Loucy (cell line): ENCODE data around the gene SOCS6.

Experiments
- H2AFZ ChIP-seq: fragments of 200-600 bp; sonication (generic); 2 replicates; pipeline ENCODE4 v1.6.0; 2016; ENCODE audit warnings: antibody characterized with exemption, mild to moderate bottlenecking, low read length, moderate library complexity
- H3F3A ChIP-seq: fragments of 200-600 bp; 2 replicates; pipeline ENCODE4 v1.6.0; 2016; ENCODE audit warnings: antibody characterized with exemption, low read depth, mild to moderate bottlenecking
- H3K27me3 ChIP-seq: fragments of 200-600 bp; sonication (generic); 2 replicates; pipeline ENCODE4 v1.6.1; 2014; ENCODE audit warnings: low read length, mild to moderate bottlenecking; ENCODE audit not compliant: insufficient read depth, poor library complexity, severe bottlenecking
- H3K36me3 ChIP-seq: fragments of 200-600 bp; sonication (generic); 2 replicates; pipeline ENCODE4 v1.6.1; 2016; ENCODE audit warnings: low read length; ENCODE audit not compliant: insufficient read depth
- H3K4me1 ChIP-seq: fragments of 200-600 bp; sonication (generic); 2 replicates; pipeline ENCODE4 v1.5.1; 2014; ENCODE audit warnings: low read length, mild to moderate bottlenecking; ENCODE audit not compliant: insufficient read depth, poor library complexity, severe bottlenecking
- H3K4me2 ChIP-seq: fragments of 200-600 bp; sonication (generic); 2 replicates; pipeline ENCODE4 v1.6.0; 2014; ENCODE audit warnings: antibody characterized with exemption, low read length, low read depth, mild to moderate bottlenecking; ENCODE audit not compliant: poor library complexity, severe bottlenecking
- H3K4me3 ChIP-seq: fragments of 200-600 bp; sonication (generic); 2 replicates; pipeline ENCODE4 v1.5.1; 2014; ENCODE audit warnings: low read length, mild to moderate bottlenecking, mixed read lengths; ENCODE audit not compliant: poor library complexity, severe bottlenecking
- H3K79me2 ChIP-seq: fragments of 200-600 bp; sonication (generic); 2 replicates; pipeline ENCODE4 v1.6.1; 2014; ENCODE audit warnings: low read length; ENCODE audit not compliant: insufficient read depth
- H3K9ac ChIP-seq: fragments of 200-600 bp; sonication (generic); 2 replicates; pipeline ENCODE4 v1.6.0; 2014; ENCODE audit warnings: mild to moderate bottlenecking, low read depth, low read length, moderate library complexity; ENCODE audit not compliant: poor library complexity, severe bottlenecking
- H3K9me2 ChIP-seq: fragments of 200-600 bp; sonication (generic); replicated peaks from 2 replicates; pipeline ENCODE4 v1.6.1; 2016; ENCODE audit warnings: low read depth, low read length, mixed read lengths
- H3K9me3 ChIP-seq: fragments of 200-600 bp; sonication (generic); 2 replicates; pipeline ENCODE4 v1.6.1; 2014; ENCODE audit warnings: mild to moderate bottlenecking, antibody characterized with exemption, low read length, low read depth; ENCODE audit not compliant: insufficient read depth
- H4K20me1 ChIP-seq: fragments of 200-600 bp; sonication (generic); 2 replicates; pipeline ENCODE4 v1.6.0; 2014; ENCODE audit warnings: antibody characterized with exemption, low read length, mild to moderate bottlenecking; ENCODE audit not compliant: insufficient read depth, poor library complexity, severe bottlenecking
- EZH2phosphoT487 ChIP-seq: fragments of 200-600 bp; IDR thresholded peaks from 2 replicates; pipeline ENCODE4 v1.6.1; 2018; ENCODE audit warnings: antibody characterized with exemption, mild to moderate bottlenecking, moderate library complexity, borderline replicate concordance
- TF ChIP-seq, protein P1 (sequence below): fragments of 200-600 bp; sonication (generic); conservative IDR thresholded peaks from 2 replicates; pipeline ENCODE4 v1.5.1; 2014; ENCODE audit warnings: mild to moderate bottlenecking, antibody characterized with exemption, low read length

Gene SOCS6, protein sequence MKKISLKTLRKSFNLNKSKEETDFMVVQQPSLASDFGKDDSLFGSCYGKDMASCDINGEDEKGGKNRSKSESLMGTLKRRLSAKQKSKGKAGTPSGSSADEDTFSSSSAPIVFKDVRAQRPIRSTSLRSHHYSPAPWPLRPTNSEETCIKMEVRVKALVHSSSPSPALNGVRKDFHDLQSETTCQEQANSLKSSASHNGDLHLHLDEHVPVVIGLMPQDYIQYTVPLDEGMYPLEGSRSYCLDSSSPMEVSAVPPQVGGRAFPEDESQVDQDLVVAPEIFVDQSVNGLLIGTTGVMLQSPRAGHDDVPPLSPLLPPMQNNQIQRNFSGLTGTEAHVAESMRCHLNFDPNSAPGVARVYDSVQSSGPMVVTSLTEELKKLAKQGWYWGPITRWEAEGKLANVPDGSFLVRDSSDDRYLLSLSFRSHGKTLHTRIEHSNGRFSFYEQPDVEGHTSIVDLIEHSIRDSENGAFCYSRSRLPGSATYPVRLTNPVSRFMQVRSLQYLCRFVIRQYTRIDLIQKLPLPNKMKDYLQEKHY

DNA sequence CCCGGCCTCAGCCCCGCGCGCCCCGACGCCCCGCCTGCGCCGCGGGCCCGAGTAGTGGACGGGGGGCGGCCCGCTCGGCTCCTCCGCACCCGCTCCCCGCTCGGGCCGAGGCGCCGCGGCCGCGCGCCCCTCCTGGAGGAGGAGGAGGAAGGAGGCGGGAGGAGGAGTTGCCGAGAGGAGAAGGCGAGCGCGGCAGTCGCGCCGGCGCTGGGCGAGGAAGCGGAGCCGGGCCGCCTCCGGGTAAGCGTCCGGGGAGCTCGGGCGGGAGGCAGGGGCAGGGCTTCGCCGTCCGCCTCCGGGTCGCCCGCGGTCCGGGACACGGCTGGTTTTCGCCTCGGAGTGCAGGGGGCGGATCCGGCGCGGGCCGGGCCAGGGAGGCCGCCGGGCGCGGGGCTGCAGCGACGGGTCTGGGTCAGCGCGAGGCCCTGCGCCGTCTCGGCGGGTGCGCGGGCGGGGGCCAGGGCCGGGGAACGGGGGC lies at the start of gene SOCS6:
Gene SOCS6, plus strand, starts transcription at position 195 of the 478 bp plus-strand sequence. CDS start 35,624 bp downstream, outside the sequence.
- Histone ChIP-seq H4K20me1 (no peaks in the 10 kb centered on the region), H3K4me1 (no peaks in the 10 kb centered on the region), H3K9me3 (no peaks in the 10 kb centered on the region), H3K4me3 (no peak within 1 kb of the TSS), H3K9ac (no peak within 1 kb of the TSS), H3K4me2 (no peak within 1 kb of the TSS), H3K36me3 (no peaks in the 10 kb centered on the region), H3F3A (no peaks in the 10 kb centered on the region), H3K27me3 (no peaks in the 10 kb centered on the region), H3K79me2 (no peaks in the 10 kb centered on the region), H3K9me2 (no peaks in the 10 kb centered on the region), H2AFZ (no peak within 1 kb of the TSS)
- no peak for TF ChIP-seq EZH2phosphoT487

DNA sequence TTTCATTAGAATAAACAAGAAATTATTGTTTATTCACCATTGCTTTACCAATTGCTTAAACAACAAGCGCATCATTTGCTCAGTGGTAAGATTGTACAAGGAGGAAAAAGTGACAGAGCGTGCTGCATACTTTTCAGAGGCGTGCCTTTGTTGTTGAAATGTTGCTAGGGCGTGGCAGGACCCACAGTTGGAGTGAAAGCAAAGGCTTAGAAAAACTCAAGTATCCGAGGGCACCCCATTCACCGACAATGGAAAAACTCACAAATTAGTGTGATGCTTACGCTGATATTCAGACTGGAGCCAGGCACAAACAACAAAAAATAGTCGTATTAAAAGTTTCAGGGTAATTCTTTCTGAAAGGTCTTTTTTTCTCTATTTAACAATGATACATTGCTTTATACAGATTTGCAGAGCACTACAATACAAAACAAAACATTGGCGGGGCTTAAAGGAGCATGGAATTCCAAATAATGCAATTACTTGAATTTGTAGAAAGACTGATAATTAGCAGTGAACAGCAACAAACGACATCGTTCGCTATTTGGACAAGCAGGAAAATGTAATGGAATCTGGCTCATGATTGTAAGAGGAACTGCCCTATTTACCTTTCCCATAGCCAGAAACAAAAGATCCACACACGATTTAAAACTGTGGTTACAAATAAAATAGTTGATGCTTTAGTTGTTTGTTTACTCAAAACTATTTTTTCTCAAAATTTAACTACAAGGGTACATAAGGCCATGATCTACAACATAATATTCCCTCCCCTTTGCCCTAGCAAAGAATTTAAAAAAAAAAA lies 45.5 kb upstream of the SOCS6 start:
- no peak overlapping the region for H3K4me2 ChIP-seq
- H3K79me2 ChIP-seq: no peaks in the 10 kb centered on the region
- H3K4me1 ChIP-seq: no peaks in the 10 kb centered on the region
- no peaks in the 10 kb centered on the region for H4K20me1 ChIP-seq
- H2AFZ ChIP-seq: no peak overlapping the region
- no peak overlapping the region for H3K9ac ChIP-seq
- TF ChIP-seq EZH2phosphoT487: no peak
- TF ChIP-seq, protein P1, sequence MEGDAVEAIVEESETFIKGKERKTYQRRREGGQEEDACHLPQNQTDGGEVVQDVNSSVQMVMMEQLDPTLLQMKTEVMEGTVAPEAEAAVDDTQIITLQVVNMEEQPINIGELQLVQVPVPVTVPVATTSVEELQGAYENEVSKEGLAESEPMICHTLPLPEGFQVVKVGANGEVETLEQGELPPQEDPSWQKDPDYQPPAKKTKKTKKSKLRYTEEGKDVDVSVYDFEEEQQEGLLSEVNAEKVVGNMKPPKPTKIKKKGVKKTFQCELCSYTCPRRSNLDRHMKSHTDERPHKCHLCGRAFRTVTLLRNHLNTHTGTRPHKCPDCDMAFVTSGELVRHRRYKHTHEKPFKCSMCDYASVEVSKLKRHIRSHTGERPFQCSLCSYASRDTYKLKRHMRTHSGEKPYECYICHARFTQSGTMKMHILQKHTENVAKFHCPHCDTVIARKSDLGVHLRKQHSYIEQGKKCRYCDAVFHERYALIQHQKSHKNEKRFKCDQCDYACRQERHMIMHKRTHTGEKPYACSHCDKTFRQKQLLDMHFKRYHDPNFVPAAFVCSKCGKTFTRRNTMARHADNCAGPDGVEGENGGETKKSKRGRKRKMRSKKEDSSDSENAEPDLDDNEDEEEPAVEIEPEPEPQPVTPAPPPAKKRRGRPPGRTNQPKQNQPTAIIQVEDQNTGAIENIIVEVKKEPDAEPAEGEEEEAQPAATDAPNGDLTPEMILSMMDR: no peak
- no peaks in the 10 kb centered on the region for H3K9me3 ChIP-seq
- H3K27me3 ChIP-seq: no peaks in the 10 kb centered on the region
- no peaks in the 10 kb centered on the region for H3K9me2 ChIP-seq
- H3K36me3 ChIP-seq: no peaks in the 10 kb centered on the region
- no peak overlapping the region for H3K4me3 ChIP-seq
- no peaks in the 10 kb centered on the region for H3F3A ChIP-seq

DNA sequence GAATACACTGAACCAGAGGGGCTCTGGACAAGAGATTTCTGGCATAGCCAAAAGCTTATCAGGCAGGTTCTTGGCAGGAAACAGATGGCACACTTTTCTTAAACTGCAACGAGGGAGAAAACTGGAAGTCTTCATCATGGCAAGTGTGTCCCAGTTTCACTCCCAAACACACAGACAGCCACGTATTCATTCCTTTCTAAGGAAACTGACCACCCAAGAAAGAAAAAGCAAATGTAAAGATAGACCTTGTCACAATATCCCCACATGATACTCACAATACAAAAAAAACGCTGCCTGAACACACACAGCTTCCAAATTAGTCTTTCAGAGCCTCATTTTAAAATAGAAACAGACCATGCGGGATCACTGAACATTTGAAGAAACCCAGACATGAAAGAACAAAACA lies 42.8 kb upstream of the SOCS6 start:
- TF ChIP-seq EZH2phosphoT487: no peak
- TF ChIP-seq, protein P1: no peak
- no peaks in the 10 kb centered on the region for H3K9me3 ChIP-seq
- no peaks in the 10 kb centered on the region for H4K20me1 ChIP-seq
- H3K9ac ChIP-seq: no peak overlapping the region
- no peak overlapping the region for H2AFZ ChIP-seq
- H3K79me2 ChIP-seq: no peaks in the 10 kb centered on the region
- H3K4me2 ChIP-seq: no peak overlapping the region
- no peaks in the 10 kb centered on the region for H3F3A ChIP-seq
- no peaks in the 10 kb centered on the region for H3K9me2 ChIP-seq
- H3K4me3 ChIP-seq: no peak overlapping the region
- H3K36me3 ChIP-seq: no peaks in the 10 kb centered on the region
- H3K27me3 ChIP-seq: no peaks in the 10 kb centered on the region
- no peaks in the 10 kb centered on the region for H3K4me1 ChIP-seq
